HL-60 (cell line): ENCODE data around the gene NDUFA11.

Source experiments
- DNase-seq, 2 experiments: peaks; one replicate each; pipeline ENCODE4 v3.0.0-alpha.2; 2010 to 2020; ENCODE audit warnings: low read depth in 1 of 2, low spot score in 1 of 2
- H3K27ac ChIP-seq: fragments of 250-450 bp; sonication (Bioruptor Pico); replicated peaks from 2 replicates; pipeline ENCODE4 v1.5.1; 2020; ENCODE audit warnings: mild to moderate bottlenecking, moderate library complexity
- H3K27me3 ChIP-seq: fragments of 250-450 bp; sonication (Bioruptor Pico); 2 replicates; pipeline ENCODE4 v1.5.1; 2021; ENCODE audit warnings: mild to moderate bottlenecking, moderate library complexity; ENCODE audit not compliant: insufficient read depth, poor library complexity, severe bottlenecking
- H3K4me3 ChIP-seq: replicated peaks from 2 replicates; pipeline ENCODE4 v1.5.1; 2011; ENCODE audit warnings: mild to moderate bottlenecking, control low read depth, low read length; ENCODE audit not compliant: insufficient read depth
- GABPA ChIP-seq: IDR thresholded peaks from 2 replicates; pipeline ENCODE4 v1.6.1; 2012; ENCODE audit warnings: low read depth
- POLR2AphosphoS5 ChIP-seq: IDR thresholded peaks from 2 replicates; pipeline ENCODE4 v1.6.1; 2012; ENCODE audit warnings: low read depth
- REST ChIP-seq: IDR thresholded peaks from 2 replicates; pipeline ENCODE4 v1.6.1; 2012; ENCODE audit warnings: low read depth; ENCODE audit not compliant: insufficient replicate concordance
- SPI1 ChIP-seq: IDR thresholded peaks from 2 replicates; pipeline ENCODE4 v1.6.1; 2012; ENCODE audit warnings: low read depth, mild to moderate bottlenecking, borderline replicate concordance
- TF ChIP-seq, protein P1 (sequence below): IDR thresholded peaks from one replicate; pipeline ENCODE4 v1.5.1; 2011; ENCODE audit warnings: low read length, control low read depth, inconsistent platforms; ENCODE audit not compliant: insufficient read depth

NDUFA11 gene

GRCh38 chr19:5921516-5922160 lies 18.0 kb upstream of the NDUFA11 start:
- no peak overlapping the region for H3K27ac ChIP-seq
- H3K27me3 ChIP-seq: no peaks in the 10 kb centered on the region
- no peak overlapping the region for H3K4me3 ChIP-seq
- TF ChIP-seq, protein P1, sequence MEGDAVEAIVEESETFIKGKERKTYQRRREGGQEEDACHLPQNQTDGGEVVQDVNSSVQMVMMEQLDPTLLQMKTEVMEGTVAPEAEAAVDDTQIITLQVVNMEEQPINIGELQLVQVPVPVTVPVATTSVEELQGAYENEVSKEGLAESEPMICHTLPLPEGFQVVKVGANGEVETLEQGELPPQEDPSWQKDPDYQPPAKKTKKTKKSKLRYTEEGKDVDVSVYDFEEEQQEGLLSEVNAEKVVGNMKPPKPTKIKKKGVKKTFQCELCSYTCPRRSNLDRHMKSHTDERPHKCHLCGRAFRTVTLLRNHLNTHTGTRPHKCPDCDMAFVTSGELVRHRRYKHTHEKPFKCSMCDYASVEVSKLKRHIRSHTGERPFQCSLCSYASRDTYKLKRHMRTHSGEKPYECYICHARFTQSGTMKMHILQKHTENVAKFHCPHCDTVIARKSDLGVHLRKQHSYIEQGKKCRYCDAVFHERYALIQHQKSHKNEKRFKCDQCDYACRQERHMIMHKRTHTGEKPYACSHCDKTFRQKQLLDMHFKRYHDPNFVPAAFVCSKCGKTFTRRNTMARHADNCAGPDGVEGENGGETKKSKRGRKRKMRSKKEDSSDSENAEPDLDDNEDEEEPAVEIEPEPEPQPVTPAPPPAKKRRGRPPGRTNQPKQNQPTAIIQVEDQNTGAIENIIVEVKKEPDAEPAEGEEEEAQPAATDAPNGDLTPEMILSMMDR: no peak
- DNase-seq: no peak

DNA sequence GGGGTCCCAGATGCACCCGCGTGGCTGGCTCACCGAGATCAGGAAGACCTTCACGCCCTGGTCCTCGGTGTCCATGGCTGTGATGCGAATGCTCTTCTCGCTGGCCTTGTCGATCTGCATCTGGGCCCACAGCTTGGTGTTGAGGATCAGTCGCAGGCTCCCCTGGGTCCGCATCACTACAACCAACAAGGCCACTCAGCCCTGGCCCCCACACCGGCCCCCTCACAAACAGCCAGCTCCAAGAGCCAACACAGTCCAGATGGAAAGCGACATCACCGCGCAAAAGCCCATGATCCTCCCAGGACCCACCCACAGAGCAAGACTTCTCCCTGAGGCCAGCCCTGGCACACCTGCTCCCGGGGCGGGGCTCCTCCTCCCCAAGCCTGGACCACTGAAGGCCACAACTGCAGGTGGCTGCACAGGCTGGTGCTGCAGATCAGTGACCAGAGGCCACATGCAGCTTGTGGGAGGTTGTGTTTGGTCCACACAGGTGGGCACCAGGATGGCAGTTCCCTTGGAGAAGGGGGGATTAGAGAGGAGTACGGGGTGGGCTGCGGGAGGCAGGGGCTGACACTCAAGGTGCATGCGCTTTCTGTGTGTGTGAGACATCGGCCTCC lies 15.0 kb upstream of the NDUFA11 start:
- H3K27ac ChIP-seq: no peak overlapping the region
- H3K27me3 ChIP-seq: no peaks in the 10 kb centered on the region
- DNase-seq: no peak
- TF ChIP-seq, protein P1: no peak
- no peak overlapping the region for H3K4me3 ChIP-seq

DNA sequence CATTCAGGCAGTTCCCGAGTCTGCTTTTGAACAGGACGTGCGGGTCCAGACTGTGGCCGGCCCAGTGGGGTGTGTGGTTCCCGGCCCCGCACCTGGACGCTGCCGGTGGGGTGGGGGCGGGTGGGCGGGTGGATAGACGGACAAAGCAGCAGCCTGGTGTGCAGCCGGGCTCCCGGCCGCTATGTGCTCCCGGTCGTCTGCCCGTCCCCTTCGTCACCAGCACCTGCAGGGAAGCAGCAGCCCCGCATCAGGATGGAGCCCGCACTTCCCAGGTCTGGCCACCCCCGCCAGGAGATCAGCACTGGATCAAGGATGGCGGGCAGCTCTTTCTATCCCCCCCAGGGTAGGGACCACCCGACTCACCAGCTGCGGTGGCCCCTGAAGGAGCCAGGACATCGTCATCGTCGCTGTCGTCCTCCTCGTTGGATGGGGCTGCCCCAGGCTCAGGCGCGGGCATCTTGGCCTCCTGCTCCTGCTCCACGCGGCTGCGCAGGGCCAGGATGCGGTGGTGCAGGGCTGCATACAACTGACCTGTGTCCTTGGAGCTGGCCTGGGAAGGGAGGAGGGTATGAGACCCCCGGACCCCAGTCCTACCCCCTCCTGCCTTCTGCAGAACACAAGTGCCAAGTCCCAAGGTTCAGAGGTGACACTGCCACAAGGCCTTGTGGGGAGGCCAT lies 14.0 kb upstream of the NDUFA11 start:
- no peak for DNase-seq
- Histone ChIP-seq H3K27ac (no peak overlapping the region), H3K4me3 (no peak overlapping the region), H3K27me3 (no peaks in the 10 kb centered on the region)
- TF ChIP-seq SPI1 (no peak), GABPA (no peak), POLR2AphosphoS5 (no peak), REST (no peak)
- TF ChIP-seq, protein P1: no peak

DNA sequence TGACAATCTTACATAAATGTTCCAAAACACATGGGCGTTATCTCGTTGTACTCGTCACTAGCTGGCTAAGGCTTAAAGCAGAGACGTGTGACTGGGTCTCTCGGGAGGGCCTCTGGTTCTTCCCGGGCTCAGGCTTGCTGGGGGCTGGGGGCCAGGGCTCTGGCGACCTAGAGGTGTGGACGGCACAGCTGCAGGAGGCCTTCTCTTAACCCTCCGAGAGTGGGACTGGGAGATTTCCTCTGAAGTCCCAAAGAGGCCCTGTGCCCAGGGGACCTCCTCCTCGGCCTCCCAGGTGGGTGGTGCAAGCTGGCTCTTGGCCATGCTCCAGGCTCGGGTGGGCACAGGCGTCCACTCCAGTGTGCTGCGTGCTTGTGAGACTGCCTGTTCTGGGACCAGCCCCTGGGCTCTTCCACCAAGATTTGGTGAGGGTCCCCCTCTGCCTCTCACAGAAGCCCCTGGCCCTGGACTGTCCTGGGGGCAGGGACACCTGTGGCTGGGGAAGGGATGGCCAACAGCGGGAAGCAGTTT lies 12.7 kb upstream of the NDUFA11 start:
- TF ChIP-seq SPI1: no peak
- TF ChIP-seq, protein P1: no peak
- Histone ChIP-seq H3K27me3 (no peaks in the 10 kb centered on the region), H3K27ac (no peak overlapping the region), H3K4me3 (no peak overlapping the region)
- no peak for DNase-seq
